Natural killer cell (primary cell): ENCODE measurements around the gene JAGN1. TPM values are rescaled to one million over a fixed set of nuclear protein-coding genes. Genes with fewer than 3 reads are reported as not detected.

ENCODE experiments used
- ATAC-seq, 3 donors: fragments of 150-1000 bp in 2 of 3; fragments of 200-7000 bp in 1 of 3; cut with Tn5 transposase; 1 replicate in 1 of 3; 2 replicates in 2 of 3; pipeline ENCODE4 v1.10.0; 2021; ENCODE audit warnings: mild to moderate bottlenecking in 2 of 3, moderate library complexity in 2 of 3
- DNase-seq, 2 donors: peaks; one replicate each; pipeline versions ENCODE4 v3.0.0 to v3.0.0-alpha.2; 2013 to 2021; ENCODE audit warnings: mixed read lengths in 1 of 2
- H3K27ac ChIP-seq: one replicate; pipeline ENCODE4 v1.5.1; 2013; ENCODE audit warnings: mild to moderate bottlenecking, low read length
- H3K27me3 ChIP-seq: one replicate; pipeline ENCODE4 v1.6.1; 2013; ENCODE audit warnings: low read length; ENCODE audit not compliant: control insufficient read depth, insufficient read depth
- H3K36me3 ChIP-seq: one replicate; pipeline ENCODE4 v1.6.1; 2013; ENCODE audit warnings: low read length; ENCODE audit not compliant: control insufficient read depth, insufficient read depth
- H3K4me1 ChIP-seq: one replicate; pipeline ENCODE4 v1.6.1; 2013; ENCODE audit warnings: low read length; ENCODE audit not compliant: control insufficient read depth, insufficient read depth
- H3K4me3 ChIP-seq: one replicate; pipeline ENCODE4 v1.5.1; 2013; ENCODE audit warnings: low read length
- H3K9me3 ChIP-seq: one replicate; pipeline ENCODE4 v1.6.1; 2013; ENCODE audit warnings: low read length; ENCODE audit not compliant: control insufficient read depth, insufficient read depth
- H3K27ac Mint-ChIP-seq, 2 donors: one replicate each; pipeline ENCODE4 v1.8.0; 2022; ENCODE audit warnings: mild to moderate bottlenecking in 2 of 2, mixed read lengths in 2 of 2, moderate library complexity in 1 of 2
- H3K27me3 Mint-ChIP-seq, 2 donors: one replicate each; pipeline ENCODE4 v1.8.0; 2022; ENCODE audit warnings: low read depth in 2 of 2, mixed read lengths in 2 of 2
- H3K36me3 Mint-ChIP-seq: one replicate; pipeline ENCODE4 v1.8.0; 2022; ENCODE audit warnings: mixed read lengths
- H3K4me1 Mint-ChIP-seq, 2 donors: one replicate each; pipeline ENCODE4 v1.8.0; 2022; ENCODE audit warnings: mixed read lengths in 2 of 2
- H3K4me3 Mint-ChIP-seq: one replicate; pipeline ENCODE4 v1.8.0; 2022; ENCODE audit warnings: mild to moderate bottlenecking, moderate library complexity, mixed read lengths
- H3K9me3 Mint-ChIP-seq, 2 donors: one replicate each; pipeline ENCODE4 v1.8.0; 2022; ENCODE audit warnings: mixed read lengths in 2 of 2
- CTCF ChIP-seq: fragments of 200-600 bp; IDR thresholded peaks from one replicate; pipeline ENCODE4 v1.8.0; 2022; ENCODE audit warnings: antibody characterized with exemption
- WGBS: methylation state at CpG from one replicate; pipeline ENCODE4 v1.1.7; 2013; ENCODE audit warnings: missing lambda C conversion rate; ENCODE audit not compliant: insufficient coverage; 5-methylcytosine and 5-hydroxymethylcytosine counted together
- intact Hi-C: fragments of 100-400 bp; cut with micrococcal nuclease; formaldehyde crosslinking; loops from one replicate; pipeline ENCODE4 v1.14.2; 2022
- total RNA-seq, 4 donors: library from RNA; stranded (reverse); fragments of 120-200 nt in 1 of 4; gene quantifications; one replicate each; pipeline versions ENCODE4 v1.2.3 to v1.2.4, GENCODE V29; 2013 to 2022

Gene JAGN1
- total RNA-seq, 3 donors from 2014 or later (not counting 1 experiment from before 2014, with no cell fraction given), result 15.4 to 16.6 (median 15.5) TPM

- no peak overlapping the region for H3K4me3 Mint-ChIP-seq
These were observed 13.5 kb downstream of the JAGN1 start for GRCh38 chr3:9903904-9904303.

DNA sequence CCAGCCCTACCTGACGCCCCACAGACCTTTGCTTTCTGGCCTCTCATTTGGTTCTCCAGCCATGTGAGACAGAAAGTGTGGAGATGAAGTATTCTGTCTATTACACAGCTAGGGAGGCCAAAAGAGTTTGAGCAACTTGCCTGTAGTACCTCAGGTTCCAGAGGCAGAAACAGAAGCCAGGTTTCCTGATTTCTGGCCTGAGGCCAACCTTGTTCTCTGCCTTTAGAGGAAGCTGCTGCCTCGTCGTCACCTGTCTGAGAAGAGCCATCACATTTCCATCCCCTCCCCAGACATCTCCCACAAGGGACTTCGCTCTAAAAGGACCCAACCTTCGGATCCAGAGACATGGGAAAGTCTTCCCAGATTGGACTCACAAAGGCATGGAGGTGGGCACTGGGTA, 16.1 kb downstream of the JAGN1 start:
- H3K4me3 ChIP-seq, result no peak overlapping the region
- H3K36me3 Mint-ChIP-seq, result no peaks in the 10 kb centered on the region
- H3K9me3 Mint-ChIP-seq, result no peaks in the 10 kb centered on the region
- ATAC-seq (no peak), DNase-seq (no peak)
- peaks cover 8 to 21% of the 10 kb centered on the region in 2 donors for H3K4me1 Mint-ChIP-seq
- peaks cover 16% of the 10 kb centered on the region for H3K4me1 ChIP-seq
- no peak overlapping the region for H3K4me3 Mint-ChIP-seq
- no peak overlapping the region for H3K27ac Mint-ChIP-seq
- H3K27ac ChIP-seq, result no peak overlapping the region
- no peaks in the 10 kb centered on the region for H3K27me3 ChIP-seq
- no peaks in the 10 kb centered on the region for H3K9me3 ChIP-seq
- intact Hi-C loops, result no loop called here
- H3K27me3 Mint-ChIP-seq, result peaks cover 0 to 2% of the 10 kb centered on the region in 2 donors
- no peaks in the 10 kb centered on the region for H3K36me3 ChIP-seq
- no peak for TF ChIP-seq CTCF
- WGBS, result 79% methylated on average over 5 of the region's 5 CpGs

More at GRCh38 chr3:9903904-9904303, 13.5 kb downstream of the JAGN1 start:
- no peak overlapping the region for H3K4me3 ChIP-seq
- Mint-ChIP-seq H3K4me1 (peaks cover 12 to 17% of the 10 kb centered on the region in 2 donors), H3K36me3 (no peaks in the 10 kb centered on the region), H3K27me3 (no peaks in the 10 kb centered on the region), H3K9me3 (no peaks in the 10 kb centered on the region), H3K27ac (no peak overlapping the region)
- H3K27ac ChIP-seq, result no peak overlapping the region
- peaks cover 17% of the 10 kb centered on the region for H3K4me1 ChIP-seq
- ATAC-seq (no peak), DNase-seq (no peak)
- intact Hi-C loops, result no loop called here
- no peak for TF ChIP-seq CTCF
- H3K27me3 ChIP-seq, result no peaks in the 10 kb centered on the region
- H3K36me3 ChIP-seq, result no peaks in the 10 kb centered on the region
- no peaks in the 10 kb centered on the region for H3K9me3 ChIP-seq
- 92% methylated on average over 3 of the region's 4 CpGs for WGBS

DNA sequence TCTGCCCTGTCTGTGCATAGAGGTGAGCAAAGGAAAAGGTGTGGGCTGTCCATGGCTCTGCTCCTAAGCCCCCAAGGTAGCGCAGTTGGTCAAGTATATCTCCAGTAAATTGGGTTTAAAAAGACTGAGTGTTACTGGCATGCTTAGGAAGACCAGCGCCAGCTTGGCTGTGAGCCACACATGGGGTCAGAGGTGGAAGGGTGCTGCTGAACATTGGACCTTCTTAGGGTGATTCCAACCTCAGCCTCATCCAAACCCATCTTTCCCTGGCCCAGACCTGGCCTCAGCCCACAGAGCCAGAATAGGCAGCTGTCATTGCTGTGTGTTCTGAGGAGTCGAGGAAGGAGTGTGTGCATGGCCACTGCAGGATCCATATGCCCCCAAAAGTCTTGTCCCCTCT, 17.9 kb downstream of the JAGN1 start:
- no peaks in the 10 kb centered on the region for H3K36me3 ChIP-seq
- no peaks in the 10 kb centered on the region for H3K27me3 ChIP-seq
- Mint-ChIP-seq H3K9me3 (no peaks in the 10 kb centered on the region), H3K36me3 (no peaks in the 10 kb centered on the region), H3K4me3 (no peak overlapping the region), H3K27me3 (peaks cover 0 to 2% of the 10 kb centered on the region in 2 donors), H3K4me1 (peaks cover 8 to 16% of the 10 kb centered on the region in 2 donors), H3K27ac (no peak overlapping the region)
- H3K4me1 ChIP-seq, result no peaks in the 10 kb centered on the region
- no peak for TF ChIP-seq CTCF
- DNase-seq, result no peak
- no peak overlapping the region for H3K4me3 ChIP-seq
- intact Hi-C loops, result no loop called here
- H3K9me3 ChIP-seq, result no peaks in the 10 kb centered on the region
- no peak overlapping the region for H3K27ac ChIP-seq
- ATAC-seq, result no peak
- 97% methylated on average over 3 of the region's 3 CpGs for WGBS
